Astrocyte (in vitro differentiated cells and primary cell): ENCODE measurements around the gene APOBEC3A. TPM values are rescaled to one million over a fixed set of nuclear protein-coding genes. Genes with fewer than 3 reads are reported as not detected.
"Not testable (repeated sequence)": the region's sequence is repeated elsewhere in the genome, so short reads cannot be mapped to it uniquely, and the experiment has no call there.

Source experiments
- DNase-seq: peaks from one replicate; pipeline ENCODE4 v3.0.0-alpha.2; 2010; ENCODE audit warnings: low read depth
- FAIRE-seq: peaks from 2 replicates; lab custom pipeline; 2011; peaks lifted over from hg19 to GRCh38; lab: Jason Lieb, UNC
- H2AFZ ChIP-seq: 2 replicates; pipeline ENCODE4 v1.6.0; 2012; ENCODE audit warnings: low read depth, low read length, inconsistent platforms
- H3K27ac ChIP-seq: 2 replicates; pipeline ENCODE4 v1.5.1; 2011; ENCODE audit warnings: low read depth, low read length, inconsistent platforms
- H3K27me3 ChIP-seq: 2 replicates; pipeline ENCODE4 v1.6.0; 2011; ENCODE audit warnings: low read length, inconsistent platforms; ENCODE audit not compliant: insufficient read depth
- H3K36me3 ChIP-seq: 2 replicates; pipeline ENCODE4 v1.5.1; 2011; ENCODE audit warnings: low read length, inconsistent platforms; ENCODE audit not compliant: insufficient read depth
- H3K4me1 ChIP-seq: 2 replicates; pipeline ENCODE4 v1.5.1; 2011; ENCODE audit warnings: low read length, inconsistent platforms; ENCODE audit not compliant: insufficient read depth
- H3K4me2 ChIP-seq: 2 replicates; pipeline ENCODE4 v1.6.0; 2012; ENCODE audit warnings: low read length, inconsistent platforms
- H3K4me3 ChIP-seq: 2 replicates; pipeline ENCODE4 v1.5.1; 2011; ENCODE audit warnings: low read depth, mild to moderate bottlenecking, low read length, inconsistent platforms; ENCODE audit not compliant: insufficient read depth
- H3K79me2 ChIP-seq: 2 replicates; pipeline ENCODE4 v1.6.0; 2012; ENCODE audit warnings: mild to moderate bottlenecking, low read length, inconsistent platforms; ENCODE audit not compliant: insufficient read depth
- H3K9ac ChIP-seq: 2 replicates; pipeline ENCODE4 v1.6.0; 2012; ENCODE audit warnings: mild to moderate bottlenecking, low read length, inconsistent platforms
- H3K9me3 ChIP-seq: 2 replicates; pipeline ENCODE4 v1.5.1; 2012; ENCODE audit warnings: low read depth, mild to moderate bottlenecking, low read length, inconsistent platforms; ENCODE audit not compliant: insufficient read depth
- H4K20me1 ChIP-seq: 2 replicates; pipeline ENCODE4 v1.6.0; 2012; ENCODE audit warnings: low read length, inconsistent platforms; ENCODE audit not compliant: insufficient read depth
- H3K27ac Mint-ChIP-seq: one replicate; pipeline ENCODE4 v1.8.0; 2021; ENCODE audit warnings: mild to moderate bottlenecking, mixed read lengths; ENCODE audit not compliant: unreplicated experiment
- H3K27me3 Mint-ChIP-seq: one replicate; pipeline ENCODE4 v1.8.0; 2021; ENCODE audit warnings: low read depth, mixed read lengths; ENCODE audit not compliant: unreplicated experiment
- H3K36me3 Mint-ChIP-seq: one replicate; pipeline ENCODE4 v1.8.0; 2021; ENCODE audit warnings: low read depth, mixed read lengths; ENCODE audit not compliant: unreplicated experiment
- H3K4me1 Mint-ChIP-seq: one replicate; pipeline ENCODE4 v1.8.0; 2021; ENCODE audit warnings: low read depth, mixed read lengths; ENCODE audit not compliant: unreplicated experiment
- H3K4me3 Mint-ChIP-seq: one replicate; pipeline ENCODE4 v1.8.0; 2021; ENCODE audit warnings: mild to moderate bottlenecking, moderate library complexity, mixed read lengths; ENCODE audit not compliant: unreplicated experiment
- H3K9me3 Mint-ChIP-seq: one replicate; pipeline ENCODE4 v1.8.0; 2021; ENCODE audit warnings: mild to moderate bottlenecking, mixed read lengths; ENCODE audit not compliant: unreplicated experiment
- EZH2 ChIP-seq: IDR thresholded peaks from 2 replicates; pipeline ENCODE4 v1.6.1; 2012; ENCODE audit warnings: mild to moderate bottlenecking, low read length, inconsistent platforms; ENCODE audit not compliant: insufficient read depth
- total RNA-seq: library from RNA; stranded (reverse); gene quantifications from 2 replicates; pipeline ENCODE4 v1.2.1, GENCODE V29; 2021
- TF ChIP-seq, protein P1 (sequence below): IDR thresholded peaks from 2 replicates; pipeline ENCODE4 v1.5.1; 2011; ENCODE audit warnings: low read depth, mild to moderate bottlenecking, inconsistent platforms, low read length, moderate library complexity; ENCODE audit not compliant: insufficient read depth

APOBEC3A gene
- total RNA-seq, 1 donor from 2014 or later, result not detected

DNA sequence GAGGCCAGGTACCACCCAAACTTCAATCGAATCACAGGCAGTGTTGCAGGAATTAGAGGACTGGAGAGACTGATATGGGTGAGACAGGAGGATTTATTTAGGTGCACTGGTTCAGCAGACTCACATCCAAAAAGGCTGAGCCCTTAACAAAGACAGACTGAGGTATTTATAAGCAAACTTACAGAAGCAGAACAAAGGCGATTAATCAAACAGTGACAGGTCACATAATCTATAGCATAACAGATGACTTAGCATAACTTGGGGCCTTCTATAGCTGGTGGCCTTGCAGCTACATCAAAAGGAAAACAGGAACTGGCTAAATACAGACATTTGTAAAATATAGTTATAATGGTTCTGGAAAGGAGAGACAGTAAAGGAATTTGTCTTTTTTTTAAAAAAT is 26.8 kb downstream of the APOBEC3A start:
- FAIRE-seq (no peak), DNase-seq (no peak)
- Mint-ChIP-seq H3K4me1 (peaks cover 10% of the 10 kb centered on the region), H3K27me3 (peaks cover 13% of the 10 kb centered on the region), H3K4me3 (no peak overlapping the region), H3K9me3 (no peaks in the 10 kb centered on the region), H3K36me3 (no peaks in the 10 kb centered on the region), H3K27ac (peak overlapping the region; percentile 24)
- no peak overlapping the region for H3K9ac ChIP-seq
- no peaks in the 10 kb centered on the region for H3K9me3 ChIP-seq
- no peaks in the 10 kb centered on the region for H3K27me3 ChIP-seq
- H2AFZ ChIP-seq, result no peak overlapping the region
- no peak overlapping the region for H3K4me2 ChIP-seq
- no peaks in the 10 kb centered on the region for H3K36me3 ChIP-seq
- H3K27ac ChIP-seq, result no peak overlapping the region
- H3K4me3 ChIP-seq, result no peak overlapping the region
- TF ChIP-seq, protein P1, sequence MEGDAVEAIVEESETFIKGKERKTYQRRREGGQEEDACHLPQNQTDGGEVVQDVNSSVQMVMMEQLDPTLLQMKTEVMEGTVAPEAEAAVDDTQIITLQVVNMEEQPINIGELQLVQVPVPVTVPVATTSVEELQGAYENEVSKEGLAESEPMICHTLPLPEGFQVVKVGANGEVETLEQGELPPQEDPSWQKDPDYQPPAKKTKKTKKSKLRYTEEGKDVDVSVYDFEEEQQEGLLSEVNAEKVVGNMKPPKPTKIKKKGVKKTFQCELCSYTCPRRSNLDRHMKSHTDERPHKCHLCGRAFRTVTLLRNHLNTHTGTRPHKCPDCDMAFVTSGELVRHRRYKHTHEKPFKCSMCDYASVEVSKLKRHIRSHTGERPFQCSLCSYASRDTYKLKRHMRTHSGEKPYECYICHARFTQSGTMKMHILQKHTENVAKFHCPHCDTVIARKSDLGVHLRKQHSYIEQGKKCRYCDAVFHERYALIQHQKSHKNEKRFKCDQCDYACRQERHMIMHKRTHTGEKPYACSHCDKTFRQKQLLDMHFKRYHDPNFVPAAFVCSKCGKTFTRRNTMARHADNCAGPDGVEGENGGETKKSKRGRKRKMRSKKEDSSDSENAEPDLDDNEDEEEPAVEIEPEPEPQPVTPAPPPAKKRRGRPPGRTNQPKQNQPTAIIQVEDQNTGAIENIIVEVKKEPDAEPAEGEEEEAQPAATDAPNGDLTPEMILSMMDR, result no peak
- no peak for TF ChIP-seq EZH2
- no peaks in the 10 kb centered on the region for H3K79me2 ChIP-seq
- H3K4me1 ChIP-seq, result peaks cover 22% of the 10 kb centered on the region
- no peaks in the 10 kb centered on the region for H4K20me1 ChIP-seq

DNA sequence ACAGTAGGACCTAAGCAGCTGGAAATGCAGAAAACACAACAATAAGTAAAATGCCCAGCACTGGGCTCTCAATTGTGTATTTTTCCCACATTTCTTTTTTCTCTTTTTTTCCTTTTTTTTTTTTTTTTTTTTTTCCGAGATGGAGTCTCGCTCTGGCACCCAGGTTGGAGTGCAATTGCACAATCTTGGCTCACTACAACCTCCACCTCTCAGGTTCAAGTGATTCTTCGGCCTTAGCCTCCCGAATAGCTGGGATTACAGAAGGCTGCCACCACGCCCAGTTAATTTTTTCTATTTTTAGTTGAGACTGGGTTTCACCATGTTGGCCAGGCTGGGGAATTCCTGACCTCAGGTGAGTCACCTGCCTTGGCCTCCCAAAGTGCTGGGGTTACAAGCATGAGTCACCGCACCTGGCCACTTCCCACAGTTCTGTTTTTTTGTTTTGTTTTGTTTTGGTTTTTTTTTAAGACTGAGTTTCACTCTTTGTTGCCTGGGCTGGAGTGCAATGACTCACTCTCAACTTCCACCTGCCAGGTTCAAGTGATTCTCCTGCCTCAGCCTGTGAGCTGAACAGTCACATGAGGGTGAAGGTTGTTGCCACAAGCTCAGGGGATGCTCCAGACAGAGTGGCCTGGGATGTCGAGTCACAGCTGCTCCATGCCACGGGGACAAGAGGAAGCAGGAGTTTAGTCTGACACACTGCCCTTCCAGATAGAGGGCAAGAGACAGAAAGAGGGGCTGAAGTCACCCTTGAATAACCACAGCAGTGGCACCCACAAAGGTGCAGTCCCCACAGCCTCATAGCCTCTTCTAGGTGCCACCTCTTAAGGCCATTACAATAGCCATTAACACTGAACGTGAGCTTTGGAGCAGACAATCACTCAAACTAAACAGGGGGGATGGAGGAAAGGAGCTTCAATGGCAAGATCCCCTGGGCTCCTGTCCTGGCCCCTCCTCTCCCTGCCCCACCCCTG is 27.7 kb downstream of the APOBEC3A start:
- not testable (repeated sequence) for H3K36me3 ChIP-seq, H3K9me3 ChIP-seq, H3K27me3 ChIP-seq, H3K79me2 ChIP-seq, H3K9me3 Mint-ChIP-seq, H3K4me3 ChIP-seq, H4K20me1 ChIP-seq, H3K9ac ChIP-seq, FAIRE-seq, H3K36me3 Mint-ChIP-seq, H2AFZ ChIP-seq, H3K4me1 Mint-ChIP-seq
- H3K27ac ChIP-seq, result peak overlapping the region; percentile 30
- peak; percentile 53 for DNase-seq
- H3K4me1 ChIP-seq, result peaks cover 22% of the 10 kb centered on the region
- Mint-ChIP-seq H3K4me3 (peak overlapping the region; percentile 34), H3K27ac (peak overlapping the region; percentile 66), H3K27me3 (peaks cover 13% of the 10 kb centered on the region)
- peak overlapping the region; percentile 50 for H3K4me2 ChIP-seq

DNA sequence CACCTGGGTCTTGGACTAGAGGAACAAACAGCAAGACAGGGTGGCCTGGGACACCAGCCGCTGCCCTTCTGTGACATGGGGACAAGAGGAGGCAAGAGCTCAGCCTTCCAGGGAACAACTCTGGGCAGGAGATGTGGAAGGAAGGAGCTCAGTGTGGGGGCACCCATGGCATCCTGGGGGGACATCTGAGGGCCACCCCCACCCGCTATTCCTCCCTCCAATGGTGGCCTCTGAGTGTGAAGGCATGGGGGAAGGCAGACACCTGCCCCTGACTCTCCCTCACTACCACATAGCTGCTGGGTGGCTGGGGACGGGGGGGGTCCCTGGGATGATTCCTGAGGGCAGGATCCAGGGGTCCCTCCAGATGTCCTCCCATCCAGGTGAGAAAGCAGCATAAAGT is 29.2 kb downstream of the APOBEC3A start:
- no peak overlapping the region for H3K4me2 ChIP-seq
- H3K9me3 ChIP-seq, result no peaks in the 10 kb centered on the region
- H3K36me3 Mint-ChIP-seq, result peaks cover 3% of the 10 kb centered on the region
- DNase-seq, result no peak
- no peak overlapping the region for H3K27ac ChIP-seq
- peaks cover 18% of the 10 kb centered on the region for H3K4me1 ChIP-seq
- H3K36me3 ChIP-seq, result no peaks in the 10 kb centered on the region
- H4K20me1 ChIP-seq, result no peaks in the 10 kb centered on the region
- no peaks in the 10 kb centered on the region for H3K9me3 Mint-ChIP-seq
- no peak overlapping the region for H3K9ac ChIP-seq
- FAIRE-seq, result no peak
- TF ChIP-seq, protein P1, result no peak
- no peak for TF ChIP-seq EZH2
- H3K27ac Mint-ChIP-seq, result no peak overlapping the region
- no peak overlapping the region for H3K4me3 ChIP-seq
- no peaks in the 10 kb centered on the region for H3K79me2 ChIP-seq
- no peaks in the 10 kb centered on the region for H3K27me3 ChIP-seq
- no peak overlapping the region for H2AFZ ChIP-seq
- peaks cover 10% of the 10 kb centered on the region for H3K4me1 Mint-ChIP-seq
- peaks cover 13% of the 10 kb centered on the region for H3K27me3 Mint-ChIP-seq
- no peak overlapping the region for H3K4me3 Mint-ChIP-seq
